PC-3 (cell line): ENCODE measurements around the gene DCDC1.

Source experiments
- EZH2phosphoT487 ChIP-seq: fragments of 300-600 bp; sonication (generic); IDR thresholded peaks from 2 replicates; pipeline ENCODE4 v1.6.1; 2018; ENCODE audit warnings: mild to moderate bottlenecking, antibody characterized with exemption, low read length, borderline replicate concordance
- TF ChIP-seq, protein P1 (sequence below): fragments of 300-600 bp; sonication (generic); conservative IDR thresholded peaks from 2 replicates; pipeline ENCODE4 v1.5.1; 2017; ENCODE audit warnings: antibody characterized with exemption, low read depth, mild to moderate bottlenecking, low read length

DNA sequence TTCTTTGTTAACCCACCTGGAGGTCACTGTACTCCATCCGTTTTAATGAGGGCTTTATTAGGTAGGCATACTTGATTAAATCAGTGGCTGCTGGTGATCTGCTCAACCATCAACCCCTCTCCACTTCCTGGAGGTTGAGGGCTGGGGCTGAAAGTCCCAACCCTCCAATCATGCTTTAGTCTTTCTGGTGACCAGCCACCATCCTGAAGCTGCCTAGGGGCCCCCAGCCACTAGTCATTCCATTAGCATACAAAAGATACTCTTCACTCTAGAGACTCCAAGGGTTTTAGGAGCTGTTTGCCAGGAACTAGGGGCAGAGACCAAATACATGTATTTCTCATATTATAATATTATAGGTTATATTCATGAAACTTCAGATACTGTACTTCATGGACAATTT, 13.6 kb upstream of the DCDC1 start:
- TF ChIP-seq, protein P1, sequence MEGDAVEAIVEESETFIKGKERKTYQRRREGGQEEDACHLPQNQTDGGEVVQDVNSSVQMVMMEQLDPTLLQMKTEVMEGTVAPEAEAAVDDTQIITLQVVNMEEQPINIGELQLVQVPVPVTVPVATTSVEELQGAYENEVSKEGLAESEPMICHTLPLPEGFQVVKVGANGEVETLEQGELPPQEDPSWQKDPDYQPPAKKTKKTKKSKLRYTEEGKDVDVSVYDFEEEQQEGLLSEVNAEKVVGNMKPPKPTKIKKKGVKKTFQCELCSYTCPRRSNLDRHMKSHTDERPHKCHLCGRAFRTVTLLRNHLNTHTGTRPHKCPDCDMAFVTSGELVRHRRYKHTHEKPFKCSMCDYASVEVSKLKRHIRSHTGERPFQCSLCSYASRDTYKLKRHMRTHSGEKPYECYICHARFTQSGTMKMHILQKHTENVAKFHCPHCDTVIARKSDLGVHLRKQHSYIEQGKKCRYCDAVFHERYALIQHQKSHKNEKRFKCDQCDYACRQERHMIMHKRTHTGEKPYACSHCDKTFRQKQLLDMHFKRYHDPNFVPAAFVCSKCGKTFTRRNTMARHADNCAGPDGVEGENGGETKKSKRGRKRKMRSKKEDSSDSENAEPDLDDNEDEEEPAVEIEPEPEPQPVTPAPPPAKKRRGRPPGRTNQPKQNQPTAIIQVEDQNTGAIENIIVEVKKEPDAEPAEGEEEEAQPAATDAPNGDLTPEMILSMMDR = no peak
- no peak for TF ChIP-seq EZH2phosphoT487
